Activated CD8-positive, alpha-beta memory T cell treated with anti-CD3 and anti-CD28 coated beads, Interleukin-2, amount 50 U/mL, for 48 hours (primary cell): ENCODE measurements around the gene WFIKKN2.
"Not testable (repeated sequence)": the region's sequence is repeated elsewhere in the genome, so short reads cannot be mapped to it uniquely, and the experiment has no call there.

Experiments
- DNase-seq: peaks from one replicate; pipeline ENCODE4 v3.0.0-alpha.2; 2020

The WFIKKN2 gene

DNA sequence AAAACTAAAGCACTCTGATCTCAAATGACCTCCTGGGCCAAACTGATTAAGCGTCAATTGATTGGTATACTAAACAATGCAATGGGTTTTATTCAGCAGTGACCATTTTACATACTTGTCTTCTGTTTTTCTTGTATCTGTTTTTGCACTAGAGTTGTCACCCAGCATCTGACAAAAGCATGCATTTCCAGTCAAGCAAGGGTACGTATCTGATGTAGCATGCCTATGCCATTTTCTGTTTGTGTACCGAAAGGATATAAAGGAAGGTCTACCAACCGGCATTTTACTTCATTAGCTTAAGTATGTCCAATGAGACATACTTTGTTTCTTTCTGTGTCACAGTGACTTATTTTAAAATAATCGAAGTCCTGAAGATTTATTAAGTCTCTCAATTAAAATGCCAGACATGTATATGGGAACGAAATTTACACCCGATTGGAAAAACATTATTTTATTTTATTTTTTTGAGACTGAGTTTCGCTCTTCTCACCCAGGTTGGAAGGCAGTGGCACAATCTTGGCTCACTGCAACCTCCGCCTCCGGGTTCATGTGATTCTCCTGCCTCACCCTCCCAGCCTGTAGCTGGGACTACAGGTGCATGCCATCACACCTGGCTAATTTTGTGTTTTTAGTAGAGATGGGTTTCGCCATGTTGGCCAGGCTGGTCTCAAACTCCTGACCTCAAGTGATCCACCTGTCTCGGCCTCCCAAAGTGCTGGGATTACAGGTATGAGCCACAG, 23.3 kb downstream of the WFIKKN2 start:
- DNase-seq = no peak

GRCh38 chr17:50859727-50860126, 24.3 kb downstream of the WFIKKN2 start:
- not testable (repeated sequence) for DNase-seq

DNA sequence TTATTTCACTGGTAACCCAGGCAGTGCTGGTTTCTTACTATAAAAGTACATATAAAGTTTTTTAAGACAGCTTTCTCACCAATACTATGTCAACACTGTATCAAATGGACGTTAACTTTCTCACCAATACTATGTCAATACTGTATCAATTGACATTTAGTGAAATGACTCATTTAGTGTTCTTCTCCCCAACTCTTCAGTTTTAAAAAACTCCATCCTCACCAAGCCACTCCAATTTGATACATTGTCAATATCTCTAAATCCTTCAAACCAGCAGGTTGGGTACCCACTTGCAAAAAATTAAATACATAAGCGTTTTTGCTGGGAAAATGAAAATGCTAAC, 25.9 kb downstream of the WFIKKN2 start:
- DNase-seq = no peak

DNA sequence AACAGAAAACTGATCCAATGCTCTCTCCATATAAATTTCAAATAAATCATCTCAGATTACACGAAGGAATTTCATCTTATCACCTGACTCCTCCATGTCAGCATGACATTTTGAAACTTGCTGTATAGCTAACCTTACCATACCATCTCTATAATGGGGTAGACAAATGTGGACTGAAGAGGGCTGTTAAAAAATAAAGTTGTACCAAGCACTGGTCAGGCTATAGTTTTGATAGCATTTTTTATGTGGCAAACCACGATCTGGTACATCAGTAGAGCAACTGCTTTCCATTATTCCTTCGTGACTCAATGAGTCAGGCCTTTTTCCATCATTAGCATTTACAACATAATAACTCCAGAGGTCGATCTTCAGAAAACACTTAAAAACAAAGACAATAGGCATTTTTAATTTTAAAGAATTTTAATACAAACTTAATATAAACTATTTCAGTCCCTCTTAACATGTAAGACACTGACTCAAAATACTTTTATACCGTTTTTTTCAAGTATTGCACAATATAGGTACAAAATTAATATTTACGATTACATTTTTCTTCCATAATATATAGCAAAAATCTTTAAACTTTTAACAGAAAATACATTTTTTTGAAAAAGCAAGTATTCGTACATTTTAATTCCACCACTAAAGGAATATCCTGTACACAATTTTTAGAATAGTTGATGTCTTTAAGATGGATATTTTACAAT, 26.6 kb downstream of the WFIKKN2 start:
- no peak for DNase-seq

GRCh38 chr17:50863221-50863843, 27.9 kb downstream of the WFIKKN2 start:
- no peak for DNase-seq

DNA sequence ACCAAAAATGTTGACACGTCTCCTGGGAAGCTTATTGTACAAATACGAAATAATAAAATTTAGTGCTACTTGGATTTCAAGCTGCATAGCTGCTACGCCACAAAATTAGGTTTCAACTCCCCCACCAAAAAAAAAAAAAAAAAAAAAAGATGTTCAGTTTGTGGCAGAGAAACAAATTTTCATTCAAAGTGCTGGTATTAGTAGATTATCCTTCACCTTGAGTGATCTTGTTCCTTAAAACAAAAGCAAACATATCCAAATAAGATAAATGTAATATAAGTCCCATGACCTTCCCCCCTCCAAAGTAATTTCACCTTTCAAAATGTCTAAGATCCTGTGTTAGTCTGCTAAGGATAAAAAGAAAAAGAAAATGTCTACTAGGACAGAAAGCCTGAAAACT, 28.5 kb downstream of the WFIKKN2 start:
- DNase-seq = no peak

- DNase-seq = no peak
Observed at GRCh38 chr17:50864747-50865059, 29.3 kb downstream of the WFIKKN2 start.

DNA sequence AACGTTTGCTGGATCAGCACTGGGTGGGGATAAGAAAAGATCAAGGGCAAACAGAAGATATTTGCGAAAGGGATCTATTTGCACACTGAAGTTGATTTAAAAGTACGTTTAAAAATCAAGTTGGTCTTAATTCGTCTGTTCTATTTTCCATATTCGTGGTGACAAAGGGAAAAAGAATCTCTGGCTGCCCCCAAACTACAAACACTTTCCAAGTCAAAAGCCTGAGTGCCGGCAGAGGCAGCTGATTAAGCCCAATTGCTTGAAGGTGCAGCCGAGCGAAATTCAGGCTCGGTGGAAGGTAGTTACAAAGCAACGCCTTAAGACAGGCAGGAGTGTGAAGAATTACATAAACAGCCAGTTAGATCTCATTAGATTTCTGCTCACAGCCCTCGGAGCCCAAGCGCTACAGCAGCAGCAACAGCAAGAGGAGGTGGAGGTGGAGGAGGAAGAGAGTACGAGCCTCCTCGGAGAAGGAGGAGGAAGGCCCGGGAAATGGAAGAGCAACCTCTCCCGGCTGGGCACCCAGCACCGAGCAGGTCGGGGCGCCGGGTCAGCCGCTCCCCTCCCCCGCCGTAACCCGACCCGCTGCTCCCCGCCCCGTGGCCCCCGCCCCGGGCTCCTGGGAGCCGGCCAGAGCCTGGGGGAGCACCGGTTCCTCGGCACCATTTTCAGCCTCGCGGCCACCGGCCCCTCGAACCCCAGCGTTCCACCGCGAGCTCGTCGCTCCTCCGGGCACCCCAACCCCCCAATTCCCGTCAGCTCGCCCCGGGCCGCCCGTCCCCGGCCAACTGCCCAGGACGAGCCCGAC, 29.9 kb downstream of the WFIKKN2 start:
- DNase-seq = peak; percentile 72

DNA sequence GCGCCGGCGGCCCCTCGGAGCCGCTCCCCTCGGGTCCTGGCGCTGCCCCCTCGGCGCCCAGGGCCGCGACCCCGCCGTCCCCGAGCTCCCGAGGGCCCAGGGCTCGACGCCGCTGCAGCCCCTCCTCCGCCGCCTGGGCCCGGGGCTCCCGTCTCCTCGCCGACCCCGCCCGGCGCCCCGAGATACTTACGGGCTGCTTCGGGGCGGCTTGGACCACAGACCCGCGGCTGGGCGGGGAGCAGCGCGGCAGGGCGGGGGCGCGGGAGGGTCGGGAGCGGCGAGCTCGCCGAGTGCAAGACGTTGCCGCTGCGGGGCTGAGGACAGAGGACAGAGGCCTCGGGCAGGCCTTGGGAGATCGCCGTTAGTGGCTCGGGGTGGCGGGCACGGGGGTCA, 30.5 kb downstream of the WFIKKN2 start:
- DNase-seq = no peak

- peak; percentile 99 for DNase-seq
Observed at GRCh38 chr17:50866261-50866949, 31.0 kb downstream of the WFIKKN2 start, which contains the start of gene TOB1. TOB1 (minus strand) TSS chr17:50866354; CDS start chr17:50864017, 2,337 bp downstream.

- peak; percentile 84 for DNase-seq
Observed at GRCh38 chr17:50866950-50867362, 31.6 kb downstream of the WFIKKN2 start.

GRCh38 chr17:50867363-50868139, 32.2 kb downstream of the WFIKKN2 start:
- DNase-seq = peak; percentile 88

GRCh38 chr17:50868140-50868438, 32.7 kb downstream of the WFIKKN2 start:
- no peak for DNase-seq

GRCh38 chr17:50868602-50869001, 33.2 kb downstream of the WFIKKN2 start:
- no peak for DNase-seq

GRCh38 chr17:50871364-50871763, 36.0 kb downstream of the WFIKKN2 start:
- DNase-seq = no peak

GRCh38 chr17:50871898-50872297, 36.5 kb downstream of the WFIKKN2 start:
- DNase-seq = peak; percentile 43

- DNase-seq = peak; percentile 51
Observed at GRCh38 chr17:50872710-50873424, 37.5 kb downstream of the WFIKKN2 start.

- no peak for DNase-seq
Observed at GRCh38 chr17:50875074-50875473, 39.7 kb downstream of the WFIKKN2 start.

GRCh38 chr17:50877042-50877441, 41.7 kb downstream of the WFIKKN2 start:
- not testable (repeated sequence) for DNase-seq

- DNase-seq = no peak
Observed at GRCh38 chr17:50877838-50878237, 42.5 kb downstream of the WFIKKN2 start.

- DNase-seq = no peak
Observed at GRCh38 chr17:50879086-50879485, 43.7 kb downstream of the WFIKKN2 start.
